OCI-LY1 (cell line): Measurements from ENCODE around the gene POU3F3.

Experiments used
- H2AFZ ChIP-seq: fragments of 200-600 bp; sonication (generic), shearing (Covaris generic); 2 replicates; pipeline ENCODE4 v1.6.0; 2014; ENCODE audit warnings: antibody characterized with exemption, mild to moderate bottlenecking, low read length
- H3F3A ChIP-seq: fragments of 200-600 bp; sonication (generic), shearing (Covaris generic); 2 replicates; pipeline ENCODE4 v1.6.0; 2014; ENCODE audit warnings: mild to moderate bottlenecking, antibody characterized with exemption, low read length, moderate library complexity; ENCODE audit not compliant: insufficient read depth
- H3K27ac ChIP-seq: fragments of 200-600 bp; sonication (generic); 2 replicates; pipeline ENCODE4 v1.5.1; 2014; ENCODE audit warnings: low read length, mixed run types, mild to moderate bottlenecking, low read depth; ENCODE audit not compliant: poor library complexity, severe bottlenecking
- H3K27me3 ChIP-seq: fragments of 200-600 bp; sonication (generic); 2 replicates; pipeline ENCODE4 v1.6.0; 2014; ENCODE audit warnings: antibody characterized with exemption, mild to moderate bottlenecking, low read length, moderate library complexity; ENCODE audit not compliant: insufficient read depth
- H3K36me3 ChIP-seq: fragments of 200-600 bp; sonication (generic); 2 replicates; pipeline ENCODE4 v1.6.1; 2014; ENCODE audit warnings: mild to moderate bottlenecking, antibody characterized with exemption, low read length, moderate library complexity, mixed read lengths; ENCODE audit not compliant: insufficient read depth
- H3K4me1 ChIP-seq: fragments of 200-600 bp; sonication (generic); 2 replicates; pipeline ENCODE4 v1.5.1; 2014; ENCODE audit warnings: mild to moderate bottlenecking, low read length, moderate library complexity; ENCODE audit not compliant: insufficient read depth, severe bottlenecking
- H3K4me2 ChIP-seq: fragments of 200-600 bp; sonication (generic), shearing (Covaris generic); 2 replicates; pipeline ENCODE4 v1.6.1; 2014; ENCODE audit warnings: low read length
- H3K4me3 ChIP-seq: fragments of 200-600 bp; sonication (generic); 2 replicates; pipeline ENCODE4 v1.5.1; 2014; ENCODE audit warnings: low read length, low read depth, mild to moderate bottlenecking, mixed read lengths; ENCODE audit not compliant: poor library complexity, severe bottlenecking
- H3K79me2 ChIP-seq: fragments of 200-600 bp; shearing (Covaris generic); 2 replicates; pipeline ENCODE4 v1.6.1; 2016; ENCODE audit warnings: mixed run types, low read length, mixed read lengths; ENCODE audit not compliant: insufficient read depth
- H3K9ac ChIP-seq: fragments of 200-600 bp; sonication (generic), shearing (Covaris generic); 2 replicates; pipeline ENCODE4 v1.6.1; 2014; ENCODE audit warnings: mild to moderate bottlenecking, low read length, mixed read lengths
- H3K9me2 ChIP-seq: fragments of 200-600 bp; sonication (generic), shearing (Covaris generic); 2 replicates; pipeline ENCODE4 v1.6.1; 2014; ENCODE audit warnings: low read depth, mild to moderate bottlenecking, low read length, mixed read lengths
- H3K9me3 ChIP-seq: fragments of 200-600 bp; shearing (Covaris generic); 2 replicates; pipeline ENCODE4 v1.6.1; 2014; ENCODE audit warnings: low read length, mixed read lengths
- H4K20me1 ChIP-seq: fragments of 200-600 bp; sonication (generic), shearing (Covaris generic); 2 replicates; pipeline ENCODE4 v1.6.0; 2016; ENCODE audit warnings: mild to moderate bottlenecking, low read length; ENCODE audit not compliant: insufficient read depth
- CTCF ChIP-seq: fragments of 200-600 bp; sonication (generic), shearing (Covaris generic); IDR thresholded peaks from 2 replicates; pipeline ENCODE4 v1.5.1; 2017; ENCODE audit warnings: mild to moderate bottlenecking, antibody characterized with exemption, low read length, moderate library complexity, mixed read lengths
- EZH2 ChIP-seq: fragments of 200-600 bp; sonication (generic), shearing (Covaris generic); IDR thresholded peaks from 2 replicates; pipeline ENCODE4 v1.8.0; 2017; ENCODE audit warnings: borderline replicate concordance, mixed run types, mild to moderate bottlenecking, antibody characterized with exemption, low read length, moderate library complexity, mixed read lengths

Gene POU3F3

DNA sequence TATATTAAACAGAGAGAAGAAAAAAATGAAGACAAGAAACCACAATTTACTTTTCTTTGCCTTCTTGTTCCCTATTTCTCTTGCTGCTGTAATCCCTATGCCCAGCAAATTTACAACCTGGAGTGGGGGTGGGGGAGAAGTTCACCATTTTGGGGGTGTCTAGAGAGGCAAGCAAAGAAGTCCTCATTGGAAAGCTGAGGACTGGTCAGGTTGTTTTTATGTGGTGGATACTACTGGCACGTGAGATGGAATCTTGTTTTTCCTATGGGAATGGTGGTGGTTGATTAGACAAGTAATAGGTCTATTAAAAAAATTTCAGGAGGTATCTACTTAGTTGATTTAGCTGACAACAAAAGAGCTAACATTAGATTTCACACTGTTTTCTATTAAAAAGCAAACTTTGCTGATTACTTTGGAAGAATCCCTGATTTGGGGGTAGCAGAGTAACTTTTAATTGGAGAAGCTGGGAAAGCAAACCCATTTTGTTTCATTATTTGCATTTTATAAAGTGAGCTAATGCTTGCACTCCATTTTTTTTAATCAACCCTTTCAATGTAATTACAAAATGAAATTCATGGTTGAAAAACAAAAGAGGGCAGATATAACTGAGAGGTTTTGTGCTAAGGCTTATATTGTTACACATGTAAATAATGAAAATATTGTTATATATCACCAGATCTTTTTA lies 6.0 kb downstream of the POU3F3 start:
- no peaks in the 10 kb centered on the region for H3F3A ChIP-seq
- H2AFZ ChIP-seq: no peak overlapping the region
- H3K36me3 ChIP-seq: no peaks in the 10 kb centered on the region
- H3K27me3 ChIP-seq: no peaks in the 10 kb centered on the region
- H3K4me2 ChIP-seq: no peak overlapping the region
- H3K27ac ChIP-seq: no peak overlapping the region
- no peak overlapping the region for H3K4me3 ChIP-seq
- H3K79me2 ChIP-seq: no peaks in the 10 kb centered on the region
- no peak overlapping the region for H3K9ac ChIP-seq
- H3K9me3 ChIP-seq: no peaks in the 10 kb centered on the region
- TF ChIP-seq CTCF (no peak), EZH2 (no peak)
- no peaks in the 10 kb centered on the region for H3K4me1 ChIP-seq
- H4K20me1 ChIP-seq: no peaks in the 10 kb centered on the region
- H3K9me2 ChIP-seq: no peaks in the 10 kb centered on the region

GRCh38 chr2:104860451-104860790 lies 6.5 kb downstream of the POU3F3 start:
- no peaks in the 10 kb centered on the region for H3K9me3 ChIP-seq
- no peaks in the 10 kb centered on the region for H3K4me1 ChIP-seq
- TF ChIP-seq EZH2: no peak
- no peak for TF ChIP-seq CTCF
- H3K9me2 ChIP-seq: no peaks in the 10 kb centered on the region
- H3K27me3 ChIP-seq: no peaks in the 10 kb centered on the region
- no peaks in the 10 kb centered on the region for H3F3A ChIP-seq
- no peaks in the 10 kb centered on the region for H3K79me2 ChIP-seq
- H3K36me3 ChIP-seq: no peaks in the 10 kb centered on the region
- H2AFZ ChIP-seq: no peak overlapping the region
- no peak overlapping the region for H3K4me2 ChIP-seq
- no peak overlapping the region for H3K27ac ChIP-seq
- H3K4me3 ChIP-seq: no peak overlapping the region
- no peak overlapping the region for H3K9ac ChIP-seq
- no peaks in the 10 kb centered on the region for H4K20me1 ChIP-seq

DNA sequence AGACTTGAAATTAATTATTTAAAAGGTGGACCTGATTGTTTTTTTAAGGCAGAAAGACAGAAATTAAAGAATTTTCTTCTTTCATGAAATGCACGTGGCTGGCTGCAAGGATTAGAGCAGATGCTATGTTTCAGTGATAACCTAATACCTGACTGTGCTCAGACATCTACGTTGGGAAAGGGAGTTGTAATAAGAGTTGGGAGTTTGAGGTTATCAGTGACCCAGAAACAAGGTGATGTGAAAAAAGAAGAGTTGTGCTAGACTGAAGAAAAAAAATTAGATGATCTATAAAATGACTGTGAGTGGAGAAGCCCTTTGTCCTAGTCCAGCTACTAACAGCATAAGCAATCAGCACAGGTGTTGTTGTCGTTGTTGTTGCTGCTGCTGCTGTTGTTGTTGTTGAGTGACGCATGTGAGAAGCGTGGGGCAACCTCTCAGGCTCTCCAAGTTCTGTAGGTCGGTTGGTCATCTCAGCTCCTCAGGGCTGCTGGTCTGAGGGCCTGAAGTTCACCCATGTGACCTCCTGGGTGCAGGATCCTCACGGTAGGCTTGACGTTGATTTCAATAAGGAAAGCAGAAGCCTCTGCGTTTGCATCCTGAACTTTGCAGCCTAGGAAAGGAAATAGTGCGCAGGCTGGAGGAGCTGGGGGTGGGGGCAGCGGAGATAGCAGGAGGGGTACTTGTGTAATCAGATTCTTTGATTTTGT lies 7.6 kb downstream of the POU3F3 start:
- Histone ChIP-seq H3K9me3 (no peaks in the 10 kb centered on the region), H3K79me2 (no peaks in the 10 kb centered on the region), H3K9ac (no peak overlapping the region), H3F3A (no peaks in the 10 kb centered on the region), H3K36me3 (no peaks in the 10 kb centered on the region), H4K20me1 (no peaks in the 10 kb centered on the region), H3K27ac (no peak overlapping the region), H3K27me3 (no peaks in the 10 kb centered on the region), H3K9me2 (no peaks in the 10 kb centered on the region), H3K4me2 (no peak overlapping the region), H3K4me3 (no peak overlapping the region), H2AFZ (no peak overlapping the region), H3K4me1 (no peaks in the 10 kb centered on the region)
- no peak for TF ChIP-seq CTCF
- TF ChIP-seq EZH2: no peak
